Measurements from ENCODE around the gene ERV3-1. TPM values are rescaled to one million over a fixed set of nuclear protein-coding genes. Genes with fewer than 3 reads are reported as not detected.

Gene ERV3-1

Small RNA genes within 50 kb of the gene (small RNA-seq; reads per million reads assigned to genes)
- gene RNU6-1229P (ENCODE audit: low read depth) = not detected

All from mesenchymal stem cell (in vitro differentiated cells and primary cell).